Thyroid gland (tissue), 4 donors: ENCODE measurements around the gene FAM181B. TPM values are rescaled to one million over a fixed set of nuclear protein-coding genes. Genes with fewer than 3 reads are reported as not detected.

ENCODE experiments used
- DNase-seq, 2 donors: peaks; one replicate each; pipeline ENCODE4 v3.0.0-alpha.2; 2019
- H3K27ac ChIP-seq, 3 donors: fragments of 200-600 bp; sonication (generic); 1 replicate in 2 of 3; 2 replicates in 1 of 3; pipeline ENCODE4 v1.5.1; 2016 to 2019; ENCODE audit warnings: mild to moderate bottlenecking in 1 of 3, moderate library complexity in 1 of 3
- H3K27me3 ChIP-seq: fragments of 200-600 bp; sonication (generic); one replicate; pipeline ENCODE4 v1.5.1; 2019
- H3K36me3 ChIP-seq, 2 donors: fragments of 200-600 bp; sonication (generic); one replicate each; pipeline ENCODE4 v1.5.1; 2016 to 2019
- H3K4me1 ChIP-seq, 2 donors: fragments of 200-600 bp; sonication (generic); one replicate each; pipeline ENCODE4 v1.5.1; 2017 to 2019
- H3K4me3 ChIP-seq, 3 donors: fragments of 200-600 bp; sonication (generic); replicated peaks in 1 of 3; 1 replicate in 2 of 3; 2 replicates in 1 of 3; pipeline ENCODE4 v1.5.1; 2016; ENCODE audit warnings: mild to moderate bottlenecking in 1 of 3
- H3K9me3 ChIP-seq: fragments of 200-600 bp; sonication (generic); one replicate; pipeline ENCODE4 v1.5.1; 2017
- POLR2A ChIP-seq, 2 donors: fragments of 450-650 bp; IDR thresholded peaks; one replicate each; pipeline ENCODE4 v1.6.1; 2017; ENCODE audit warnings: antibody characterized with exemption in 2 of 2, mild to moderate bottlenecking in 2 of 2, moderate library complexity in 1 of 2
- WGBS, 2 donors: methylation state at CpG; one replicate each; pipeline ENCODE4 v1.1.5; 2017; 5-methylcytosine and 5-hydroxymethylcytosine counted together
- intact Hi-C: fragments of 100-400 bp; cut with DNase I; formaldehyde crosslinking; loops from one replicate; pipeline ENCODE4 v1.15.1; 2023
- small RNA-seq: library from RNA; depleted of rRNA; stranded (forward); fragments of <200 nt; gene quantifications from one replicate; pipeline ENCODE3, GENCODE V24; 2016
- total RNA-seq, 4 donors: library from RNA; depleted of rRNA; stranded (reverse); fragments of >200 nt; gene quantifications; one replicate each; pipeline ENCODE4 v1.2.3, GENCODE V29; 2016
- TF ChIP-seq, protein P1 (sequence below), 6 experiments: fragments of 200-600 bp in 3 of 6; fragments of 450-650 bp in 3 of 6; sonication (generic) in 3 of 6; IDR thresholded peaks; one replicate each; pipeline ENCODE4 v1.5.1; 2016 to 2019; ENCODE audit warnings: antibody characterized with exemption in 6 of 6, mild to moderate bottlenecking in 2 of 6, inconsistent platforms in 1 of 6, moderate library complexity in 1 of 6

FAM181B gene
- total RNA-seq, 4 donors from 2014 or later = 0.94 to 5.1 (median 1.5) TPM

DNA sequence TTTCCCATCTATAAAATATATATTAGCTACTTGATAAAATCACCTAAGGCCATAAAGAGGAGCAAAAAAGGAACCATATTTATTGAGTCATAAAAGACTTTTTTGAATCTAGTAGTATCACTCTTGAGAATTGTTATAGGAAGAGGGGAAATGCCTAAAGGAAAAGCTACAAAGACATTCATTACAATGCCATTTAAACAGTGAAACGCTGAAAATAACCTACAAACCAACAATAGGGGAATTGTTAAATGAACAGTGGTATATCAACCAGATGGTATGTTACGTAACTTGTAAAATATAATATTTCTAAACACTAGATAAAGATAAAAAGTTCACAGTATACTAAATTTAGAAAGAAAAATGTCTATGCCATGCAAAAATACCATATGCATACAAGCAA is 47.5 kb downstream of the FAM181B start:
- no peaks in the 10 kb centered on the region for H3K4me1 ChIP-seq
- H3K36me3 ChIP-seq = no peaks in the 10 kb centered on the region
- H3K27ac ChIP-seq = no peak overlapping the region
- no peak for DNase-seq
- WGBS, 2 donors = 79 to 80% methylated on average over 2 of the region's 2 CpGs
- H3K9me3 ChIP-seq = no peaks in the 10 kb centered on the region
- H3K4me3 ChIP-seq = no peak overlapping the region
- H3K27me3 ChIP-seq = no peaks in the 10 kb centered on the region
- intact Hi-C loops = no loop called here
- no peak for TF ChIP-seq POLR2A (IDR thresholded peaks at IDR 0.05)
- TF ChIP-seq, protein P1, sequence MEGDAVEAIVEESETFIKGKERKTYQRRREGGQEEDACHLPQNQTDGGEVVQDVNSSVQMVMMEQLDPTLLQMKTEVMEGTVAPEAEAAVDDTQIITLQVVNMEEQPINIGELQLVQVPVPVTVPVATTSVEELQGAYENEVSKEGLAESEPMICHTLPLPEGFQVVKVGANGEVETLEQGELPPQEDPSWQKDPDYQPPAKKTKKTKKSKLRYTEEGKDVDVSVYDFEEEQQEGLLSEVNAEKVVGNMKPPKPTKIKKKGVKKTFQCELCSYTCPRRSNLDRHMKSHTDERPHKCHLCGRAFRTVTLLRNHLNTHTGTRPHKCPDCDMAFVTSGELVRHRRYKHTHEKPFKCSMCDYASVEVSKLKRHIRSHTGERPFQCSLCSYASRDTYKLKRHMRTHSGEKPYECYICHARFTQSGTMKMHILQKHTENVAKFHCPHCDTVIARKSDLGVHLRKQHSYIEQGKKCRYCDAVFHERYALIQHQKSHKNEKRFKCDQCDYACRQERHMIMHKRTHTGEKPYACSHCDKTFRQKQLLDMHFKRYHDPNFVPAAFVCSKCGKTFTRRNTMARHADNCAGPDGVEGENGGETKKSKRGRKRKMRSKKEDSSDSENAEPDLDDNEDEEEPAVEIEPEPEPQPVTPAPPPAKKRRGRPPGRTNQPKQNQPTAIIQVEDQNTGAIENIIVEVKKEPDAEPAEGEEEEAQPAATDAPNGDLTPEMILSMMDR (IDR thresholded peaks at IDR 0.05) = no peak

DNA sequence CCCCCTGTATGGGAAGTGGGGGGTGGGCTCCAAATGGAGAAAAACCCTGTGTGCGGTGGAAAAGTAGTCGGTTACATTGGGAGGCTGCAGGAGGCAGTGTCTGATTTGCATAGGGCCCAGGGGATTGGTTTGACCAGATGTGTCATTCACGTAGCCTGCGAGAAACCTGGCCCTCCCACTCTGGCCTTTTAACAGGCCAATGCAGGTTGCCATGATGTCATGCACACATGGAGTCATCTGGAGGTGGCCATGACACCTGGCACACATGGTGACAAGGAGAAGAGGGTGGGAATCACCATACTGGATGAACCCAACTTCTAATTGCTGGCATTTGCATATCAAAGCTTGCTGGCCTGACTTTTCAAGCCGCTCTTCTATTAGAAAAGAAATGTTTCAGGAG is 50.6 kb downstream of the FAM181B start:
- TF ChIP-seq, protein P1 (IDR thresholded peaks at IDR 0.05) = no peak
- TF ChIP-seq POLR2A (IDR thresholded peaks at IDR 0.05) = no peak
- Histone ChIP-seq H3K27me3 (no peaks in the 10 kb centered on the region), H3K36me3 (no peaks in the 10 kb centered on the region), H3K4me1 (no peaks in the 10 kb centered on the region), H3K4me3 (no peak overlapping the region), H3K27ac (no peak overlapping the region), H3K9me3 (no peaks in the 10 kb centered on the region)
- WGBS, 2 donors = 90 to 92% methylated on average over 5 of the region's 5 CpGs
- intact Hi-C loops = no loop called here
- DNase-seq = no peak

DNA sequence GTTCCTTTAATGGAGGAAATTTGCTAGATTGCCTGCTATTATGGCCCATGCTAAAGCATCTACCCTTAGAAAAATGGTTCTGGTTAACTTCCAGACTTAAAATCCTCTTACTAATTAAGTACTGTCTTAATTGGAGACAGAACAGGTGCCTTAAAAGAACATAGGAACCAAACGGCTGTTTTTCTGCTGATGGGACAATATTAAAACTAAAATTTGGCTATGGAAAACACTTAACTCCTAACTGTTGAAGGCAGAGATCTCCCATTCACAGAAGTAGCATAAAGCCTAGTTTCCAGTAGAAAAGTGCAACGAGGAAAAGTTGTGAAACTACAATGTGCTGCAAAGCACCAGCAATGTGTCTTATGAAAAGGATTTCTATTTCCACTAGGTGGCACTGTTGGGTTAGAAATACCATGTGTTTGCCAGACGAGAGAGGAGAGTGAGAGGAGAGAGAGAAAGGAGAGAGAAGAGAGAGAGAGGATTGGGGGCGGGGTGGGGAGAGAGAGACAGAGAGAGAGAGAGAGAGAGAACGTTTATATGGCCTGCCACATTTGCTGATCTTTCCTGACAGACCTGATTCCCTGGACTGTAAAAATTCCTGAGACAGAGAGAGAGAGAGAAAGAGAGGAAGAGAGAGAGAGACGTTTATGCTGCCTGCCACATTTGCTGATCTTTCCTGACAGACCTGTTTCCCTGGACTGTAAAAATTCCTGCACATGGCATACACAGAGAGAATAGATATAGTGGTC is 51.5 kb downstream of the FAM181B start:
- no peaks in the 10 kb centered on the region for H3K36me3 ChIP-seq
- H3K27me3 ChIP-seq = no peaks in the 10 kb centered on the region
- no peak overlapping the region for H3K27ac ChIP-seq
- no peaks in the 10 kb centered on the region for H3K4me1 ChIP-seq
- 22 to 29% methylated on average over 6 of the region's 6 CpGs for WGBS, 2 donors
- TF ChIP-seq POLR2A (IDR thresholded peaks at IDR 0.05) = no peak
- TF ChIP-seq, protein P1 (IDR thresholded peaks at IDR 0.05) = peak in 4 of 6 experiments; percentile 59 to 99 (median 68)
- DNase-seq = peak; percentile 4 to 8
- H3K4me3 ChIP-seq = no peak overlapping the region
- H3K9me3 ChIP-seq = no peaks in the 10 kb centered on the region
- intact Hi-C loops = no loop called here

DNA sequence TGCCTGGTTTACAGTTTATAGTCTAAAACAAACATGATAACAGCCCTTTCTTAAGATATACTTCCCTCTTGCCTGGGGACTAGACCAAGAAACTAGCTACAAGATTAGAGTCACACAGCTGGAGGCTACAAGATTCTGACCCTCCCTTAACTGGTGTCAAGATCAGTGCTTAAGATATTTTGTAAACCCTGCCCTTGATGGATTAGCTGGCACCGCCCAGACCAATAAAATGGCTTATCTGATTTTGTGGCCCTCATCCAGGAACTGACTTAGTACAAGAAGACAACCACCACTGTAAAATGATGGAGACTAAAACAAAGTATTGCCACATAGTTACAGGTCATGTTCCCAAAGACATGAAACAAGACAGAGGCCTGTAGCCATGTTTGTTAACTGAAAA is 53.4 kb downstream of the FAM181B start:
- no peak for DNase-seq
- WGBS, 2 donors = 93 to 95% methylated on average over 1 of the region's 1 CpG
- Histone ChIP-seq H3K36me3 (no peaks in the 10 kb centered on the region), H3K27me3 (no peaks in the 10 kb centered on the region), H3K4me1 (no peaks in the 10 kb centered on the region), H3K9me3 (no peaks in the 10 kb centered on the region), H3K4me3 (no peak overlapping the region), H3K27ac (no peak overlapping the region)
- intact Hi-C loops = no loop called here
- no peak for TF ChIP-seq POLR2A (IDR thresholded peaks at IDR 0.05)
- TF ChIP-seq, protein P1 (IDR thresholded peaks at IDR 0.05) = no peak

Small RNA genes within 50 kb of the gene (small RNA-seq; reads per million reads assigned to genes)
- gene RPS28P7 = 0.75 reads per million

Other genes starting within 250 kb of the FAM181B start
- gene PRCP, start 166.6 kb upstream of the FAM181B start, total RNA-seq = 100 to 1,000 TPM in 1 of 4 donors, 10 to 100 TPM in 3; 59.1 to 122 (median 81.1) TPM
- 1 to 10 TPM in 2 of 4 donors, under 1 TPM in 2; 0.25 to 3.3 (median 0.95) TPM for gene DDIAS, start 167.9 kb upstream of the FAM181B start, total RNA-seq